ENCODE data around the gene MPP3.

The MPP3 gene

GRCh38 chr17:43857957-43858600 lies 25.1 kb upstream of the MPP3 start:
- Histone ChIP-seq H3K36me3 (ENCODE audit: control insufficient read depth, insufficient read depth, low read length, severe bottlenecking) (no peaks in the 10 kb centered on the region), H3K9ac (ENCODE audit: low read length) (no peak overlapping the region), H3K9me3 (ENCODE audit: control insufficient read depth, low read length) (no peaks in the 10 kb centered on the region), H3K27me3 (replicated peaks; ENCODE audit: control insufficient read depth, insufficient read depth, low read length) (peaks cover 68% of the 10 kb centered on the region), H3K4me1 (ENCODE audit: control insufficient read depth, insufficient read depth, low read length) (peaks cover 8% of the 10 kb centered on the region), H3K4me3 (ENCODE audit: low read length) (no peak overlapping the region)
- no peak for DNase-seq (ENCODE audit: low read depth)

DNA sequence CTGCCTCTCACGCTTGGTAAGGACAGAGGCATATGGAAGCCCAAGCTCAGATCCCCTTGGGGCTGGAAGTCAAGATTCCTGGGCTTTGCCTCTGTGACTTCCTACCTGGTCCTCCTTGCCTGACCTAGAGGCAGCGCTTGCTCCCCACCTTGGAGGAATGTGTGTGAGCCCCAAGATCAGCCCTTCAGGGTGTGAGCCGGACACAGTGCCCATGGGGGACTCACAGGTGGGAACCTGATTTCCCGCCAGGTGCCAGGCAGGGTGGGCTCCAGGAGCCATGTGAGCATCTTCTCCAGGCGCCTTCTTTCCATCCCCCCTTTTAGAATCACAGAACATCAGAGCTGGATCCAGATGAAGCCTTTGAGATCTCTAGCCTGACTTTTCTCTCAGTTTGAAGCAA lies 24.2 kb upstream of the MPP3 start:
- peaks cover 8% of the 10 kb centered on the region for H3K4me1 ChIP-seq (ENCODE audit: control insufficient read depth, insufficient read depth, low read length)
- no peak overlapping the region for H3K4me3 ChIP-seq (ENCODE audit: low read length)
- H3K27me3 ChIP-seq (replicated peaks; ENCODE audit: control insufficient read depth, insufficient read depth, low read length) = peaks cover 73% of the 10 kb centered on the region
- H3K36me3 ChIP-seq (ENCODE audit: control insufficient read depth, insufficient read depth, low read length, severe bottlenecking) = no peaks in the 10 kb centered on the region
- no peak overlapping the region for H3K9ac ChIP-seq (ENCODE audit: low read length)
- no peak for DNase-seq (ENCODE audit: low read depth)
- H3K9me3 ChIP-seq (ENCODE audit: control insufficient read depth, low read length) = no peaks in the 10 kb centered on the region

GRCh38 chr17:43856141-43856540 lies 23.2 kb upstream of the MPP3 start:
- Histone ChIP-seq H3K9ac (ENCODE audit: low read length) (no peak overlapping the region), H3K27me3 (replicated peaks; ENCODE audit: control insufficient read depth, insufficient read depth, low read length) (peaks cover 77% of the 10 kb centered on the region)

DNA sequence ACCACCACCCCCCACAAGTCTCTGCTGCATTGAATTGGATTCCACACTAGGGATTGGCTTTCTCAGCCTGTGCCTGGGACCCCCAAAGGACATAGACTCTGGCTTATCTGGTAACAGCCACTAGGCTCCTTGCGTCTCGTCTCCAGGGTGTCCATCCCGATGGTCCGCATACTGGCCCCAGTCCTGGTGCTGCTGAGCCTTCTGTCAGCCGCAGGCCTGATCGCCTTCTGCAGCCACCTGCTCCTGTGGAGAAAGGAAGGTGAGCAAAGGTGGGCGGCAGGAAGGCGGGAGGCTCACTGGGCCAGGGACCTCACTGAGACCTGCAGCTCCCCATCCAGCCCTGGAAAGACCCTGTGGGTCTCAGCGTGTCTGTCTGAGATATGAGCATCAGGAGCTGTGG lies 22.1 kb upstream of the MPP3 start:
- DNase-seq (ENCODE audit: low read depth) = no peak

More at GRCh38 chr17:43856141-43856540, 23.2 kb upstream of the MPP3 start:
- DNase-seq (ENCODE audit: low read depth) = no peak
- Histone ChIP-seq H3K4me1 (ENCODE audit: control insufficient read depth, insufficient read depth, low read length) (peaks cover 5% of the 10 kb centered on the region), H3K4me3 (ENCODE audit: low read length) (no peak overlapping the region), H3K36me3 (ENCODE audit: control insufficient read depth, insufficient read depth, low read length, severe bottlenecking) (no peaks in the 10 kb centered on the region), H3K9me3 (ENCODE audit: control insufficient read depth, low read length) (no peaks in the 10 kb centered on the region)

GRCh38 chr17:43854498-43854897 lies 21.6 kb upstream of the MPP3 start:
- Histone ChIP-seq H3K36me3 (ENCODE audit: control insufficient read depth, insufficient read depth, low read length, severe bottlenecking) (no peaks in the 10 kb centered on the region), H3K4me1 (ENCODE audit: control insufficient read depth, insufficient read depth, low read length) (no peaks in the 10 kb centered on the region), H3K9ac (ENCODE audit: low read length) (no peak overlapping the region), H3K27me3 (replicated peaks; ENCODE audit: control insufficient read depth, insufficient read depth, low read length) (peaks cover 81% of the 10 kb centered on the region), H3K9me3 (ENCODE audit: control insufficient read depth, low read length) (no peaks in the 10 kb centered on the region), H3K4me3 (ENCODE audit: low read length) (no peak overlapping the region)
- DNase-seq (ENCODE audit: low read depth) = no peak

More for the DNA sequence above, 22.1 kb upstream of the MPP3 start:
- H3K36me3 ChIP-seq (ENCODE audit: control insufficient read depth, insufficient read depth, low read length, severe bottlenecking) = no peaks in the 10 kb centered on the region
- H3K9me3 ChIP-seq (ENCODE audit: control insufficient read depth, low read length) = no peaks in the 10 kb centered on the region
- H3K4me3 ChIP-seq (ENCODE audit: low read length) = no peak overlapping the region
- peaks cover 80% of the 10 kb centered on the region for H3K27me3 ChIP-seq (replicated peaks; ENCODE audit: control insufficient read depth, insufficient read depth, low read length)
- no peaks in the 10 kb centered on the region for H3K4me1 ChIP-seq (ENCODE audit: control insufficient read depth, insufficient read depth, low read length)
- H3K9ac ChIP-seq (ENCODE audit: low read length) = no peak overlapping the region

DNA sequence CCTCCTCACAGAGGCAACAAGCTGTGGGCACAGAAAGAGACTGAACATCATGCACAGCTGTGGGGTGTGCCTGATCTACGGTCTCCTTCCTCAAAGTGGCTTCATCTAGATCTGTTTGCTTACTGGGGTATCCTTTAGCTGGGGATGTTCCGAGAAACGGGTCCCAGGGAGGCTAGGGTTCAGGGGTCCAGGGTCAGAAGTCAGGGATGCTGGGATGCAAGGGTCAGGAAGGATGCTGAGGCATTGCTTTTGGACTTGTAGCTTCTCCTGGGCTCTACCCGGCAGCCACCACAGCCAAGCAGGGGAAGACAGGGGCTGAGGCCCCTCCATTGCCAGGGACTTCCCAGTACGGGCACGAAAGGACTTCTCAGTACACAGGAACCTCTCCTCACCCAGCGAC lies 20.6 kb upstream of the MPP3 start:
- Histone ChIP-seq H3K9me3 (ENCODE audit: control insufficient read depth, low read length) (no peaks in the 10 kb centered on the region), H3K9ac (ENCODE audit: low read length) (no peak overlapping the region), H3K4me1 (ENCODE audit: control insufficient read depth, insufficient read depth, low read length) (no peaks in the 10 kb centered on the region), H3K36me3 (ENCODE audit: control insufficient read depth, insufficient read depth, low read length, severe bottlenecking) (no peaks in the 10 kb centered on the region), H3K27me3 (replicated peaks; ENCODE audit: control insufficient read depth, insufficient read depth, low read length) (peaks cover 77% of the 10 kb centered on the region), H3K4me3 (ENCODE audit: low read length) (no peak overlapping the region)
- no peak for DNase-seq (ENCODE audit: low read depth)

DNA sequence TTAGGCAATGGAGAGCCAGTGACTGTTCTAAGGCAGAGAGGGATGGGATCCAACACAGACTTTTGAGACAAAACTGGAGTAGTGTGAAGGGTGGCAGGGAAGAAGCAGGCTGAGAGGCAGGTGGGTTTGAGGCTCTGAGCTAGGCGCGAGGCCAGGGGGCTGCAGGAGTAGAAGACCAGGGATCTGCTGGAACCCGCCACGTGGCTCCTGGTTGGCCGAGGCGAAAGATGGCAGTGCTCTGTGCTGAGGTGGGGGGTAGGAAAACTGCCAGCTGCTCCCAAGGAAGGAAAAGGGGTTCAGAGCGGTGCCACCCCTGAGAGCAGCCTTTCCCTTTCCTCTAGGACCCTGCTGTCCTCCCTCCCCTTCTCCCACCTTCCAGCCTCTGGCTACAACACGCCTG lies 19.6 kb upstream of the MPP3 start:
- Histone ChIP-seq H3K36me3 (ENCODE audit: control insufficient read depth, insufficient read depth, low read length, severe bottlenecking) (no peaks in the 10 kb centered on the region), H3K27me3 (replicated peaks; ENCODE audit: control insufficient read depth, insufficient read depth, low read length) (peaks cover 72% of the 10 kb centered on the region), H3K9ac (ENCODE audit: low read length) (no peak overlapping the region), H3K4me1 (ENCODE audit: control insufficient read depth, insufficient read depth, low read length) (no peaks in the 10 kb centered on the region), H3K9me3 (ENCODE audit: control insufficient read depth, low read length) (no peaks in the 10 kb centered on the region), H3K4me3 (ENCODE audit: low read length) (no peak overlapping the region)
- no peak for DNase-seq (ENCODE audit: low read depth)

GRCh38 chr17:43849116-43849515 lies 16.2 kb upstream of the MPP3 start:
- no peak for DNase-seq (ENCODE audit: low read depth)
- Histone ChIP-seq H3K27me3 (replicated peaks; ENCODE audit: control insufficient read depth, insufficient read depth, low read length) (peaks cover 38% of the 10 kb centered on the region), H3K4me3 (ENCODE audit: low read length) (no peak overlapping the region), H3K36me3 (ENCODE audit: control insufficient read depth, insufficient read depth, low read length, severe bottlenecking) (no peaks in the 10 kb centered on the region), H3K9ac (ENCODE audit: low read length) (no peak overlapping the region), H3K4me1 (ENCODE audit: control insufficient read depth, insufficient read depth, low read length) (peaks cover 10% of the 10 kb centered on the region), H3K9me3 (ENCODE audit: control insufficient read depth, low read length) (no peaks in the 10 kb centered on the region)

DNA sequence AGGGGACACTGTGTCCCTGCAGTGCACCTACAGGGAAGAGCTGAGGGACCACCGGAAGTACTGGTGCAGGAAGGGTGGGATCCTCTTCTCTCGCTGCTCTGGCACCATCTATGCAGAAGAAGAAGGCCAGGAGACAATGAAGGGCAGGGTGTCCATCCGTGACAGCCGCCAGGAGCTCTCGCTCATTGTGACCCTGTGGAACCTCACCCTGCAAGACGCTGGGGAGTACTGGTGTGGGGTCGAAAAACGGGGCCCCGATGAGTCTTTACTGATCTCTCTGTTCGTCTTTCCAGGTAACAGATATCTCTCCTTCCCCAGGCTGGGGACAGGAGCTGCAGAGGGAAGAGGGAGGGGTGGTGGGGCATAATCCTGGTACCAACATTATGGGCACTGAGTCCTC lies 15.7 kb upstream of the MPP3 start:
- no peaks in the 10 kb centered on the region for H3K9me3 ChIP-seq (ENCODE audit: control insufficient read depth, low read length)
- no peak overlapping the region for H3K9ac ChIP-seq (ENCODE audit: low read length)
- DNase-seq (ENCODE audit: low read depth) = no peak
- no peaks in the 10 kb centered on the region for H3K36me3 ChIP-seq (ENCODE audit: control insufficient read depth, insufficient read depth, low read length, severe bottlenecking)
- peaks cover 10% of the 10 kb centered on the region for H3K4me1 ChIP-seq (ENCODE audit: control insufficient read depth, insufficient read depth, low read length)
- peaks cover 32% of the 10 kb centered on the region for H3K27me3 ChIP-seq (replicated peaks; ENCODE audit: control insufficient read depth, insufficient read depth, low read length)
- H3K4me3 ChIP-seq (ENCODE audit: low read length) = no peak overlapping the region

GRCh38 chr17:43846963-43847371 lies 14.0 kb upstream of the MPP3 start, which contains the start of gene CD300LG:
TSS of gene CD300LG (plus strand) at chr17:43847176. CDS start at chr17:43847217, 41 bp downstream.
- H3K4me3 ChIP-seq (ENCODE audit: low read length) = no peak within 1 kb of the TSS
- DNase-seq (ENCODE audit: low read depth) = no peak

DNA sequence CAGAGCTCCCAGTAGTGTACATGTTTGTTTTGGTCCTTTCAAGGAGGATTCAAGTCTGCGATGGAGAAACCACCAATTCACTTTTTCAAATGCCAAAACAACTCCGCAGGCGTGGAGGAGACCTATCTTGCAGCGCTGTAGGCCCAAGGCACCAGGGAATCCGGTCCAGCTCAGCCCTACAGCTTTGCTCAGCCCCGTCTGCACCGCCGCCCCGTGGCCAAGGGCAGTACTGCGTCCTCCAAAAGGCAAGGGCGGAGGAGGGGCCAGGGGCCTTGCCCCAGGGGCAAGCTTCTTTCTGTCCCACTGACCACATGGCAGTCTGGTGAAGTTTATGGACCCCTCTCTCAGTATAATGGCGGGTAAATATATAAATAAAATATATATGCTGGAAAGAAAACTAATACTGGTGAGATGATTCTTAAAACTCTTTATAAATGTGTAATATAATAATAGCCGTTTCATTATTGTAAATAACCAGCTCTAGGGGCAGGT lies 13.3 kb upstream of the MPP3 start:
- DNase-seq (ENCODE audit: low read depth) = peak; percentile 91
- no peaks in the 10 kb centered on the region for H3K9me3 ChIP-seq (ENCODE audit: control insufficient read depth, low read length)
- peaks cover 15% of the 10 kb centered on the region for H3K27me3 ChIP-seq (replicated peaks; ENCODE audit: control insufficient read depth, insufficient read depth, low read length)
- H3K4me3 ChIP-seq (ENCODE audit: low read length) = no peak overlapping the region
- peak overlapping the region; percentile 52 for H3K9ac ChIP-seq (ENCODE audit: low read length)
- peaks cover 19% of the 10 kb centered on the region for H3K4me1 ChIP-seq (ENCODE audit: control insufficient read depth, insufficient read depth, low read length)
- H3K36me3 ChIP-seq (ENCODE audit: control insufficient read depth, insufficient read depth, low read length, severe bottlenecking) = no peaks in the 10 kb centered on the region

More at GRCh38 chr17:43846963-43847371, 14.0 kb upstream of the MPP3 start, which contains the start of gene CD300LG:
- no peaks in the 10 kb centered on the region for H3K36me3 ChIP-seq (ENCODE audit: control insufficient read depth, insufficient read depth, low read length, severe bottlenecking)
- peaks cover 18% of the 10 kb centered on the region for H3K27me3 ChIP-seq (replicated peaks; ENCODE audit: control insufficient read depth, insufficient read depth, low read length)
- H3K4me1 ChIP-seq (ENCODE audit: control insufficient read depth, insufficient read depth, low read length) = peaks cover 12% of the 10 kb centered on the region
- H3K9ac ChIP-seq (ENCODE audit: low read length) = peak within 1 kb of the TSS; percentile 52
- H3K9me3 ChIP-seq (ENCODE audit: control insufficient read depth, low read length) = no peaks in the 10 kb centered on the region

GRCh38 chr17:43845766-43846165 lies 12.8 kb upstream of the MPP3 start:
- H3K36me3 ChIP-seq (ENCODE audit: control insufficient read depth, insufficient read depth, low read length, severe bottlenecking) = no peaks in the 10 kb centered on the region
- no peaks in the 10 kb centered on the region for H3K9me3 ChIP-seq (ENCODE audit: control insufficient read depth, low read length)
- no peak for DNase-seq (ENCODE audit: low read depth)
- peaks cover 24% of the 10 kb centered on the region for H3K4me1 ChIP-seq (ENCODE audit: control insufficient read depth, insufficient read depth, low read length)
- no peak overlapping the region for H3K4me3 ChIP-seq (ENCODE audit: low read length)
- peak overlapping the region; percentile 52 for H3K9ac ChIP-seq (ENCODE audit: low read length)
- peaks cover 15% of the 10 kb centered on the region for H3K27me3 ChIP-seq (replicated peaks; ENCODE audit: control insufficient read depth, insufficient read depth, low read length)

Measured in adipocyte (in vitro differentiated cells).